Measurements from ENCODE around the gene SLC23A2. TPM values are rescaled to one million over a fixed set of nuclear protein-coding genes. Genes with fewer than 3 reads are reported as not detected.
"Not testable (repeated sequence)": the region's sequence is repeated elsewhere in the genome, so short reads cannot be mapped to it uniquely, and the experiment has no call there.

SLC23A2 gene
- 8.1 TPM for polyA plus RNA-seq (2013, experiment 1 of 2; ENCODE audit: insufficient read length)
- polyA plus RNA-seq (2013, experiment 2 of 2; ENCODE audit: insufficient read length) = 8.5 TPM

GRCh38 chr20:5001174-5002076 is at the start of gene SLC23A2:
Gene SLC23A2 (minus strand): TSS chr20:5001510. CDS start chr20:4932562, 68,948 bp downstream.
- DNase-seq = peak; percentile 40

- no peak for DNase-seq
Observed at GRCh38 chr20:5046656-5047339, 45.5 kb upstream of the SLC23A2 start.

DNA sequence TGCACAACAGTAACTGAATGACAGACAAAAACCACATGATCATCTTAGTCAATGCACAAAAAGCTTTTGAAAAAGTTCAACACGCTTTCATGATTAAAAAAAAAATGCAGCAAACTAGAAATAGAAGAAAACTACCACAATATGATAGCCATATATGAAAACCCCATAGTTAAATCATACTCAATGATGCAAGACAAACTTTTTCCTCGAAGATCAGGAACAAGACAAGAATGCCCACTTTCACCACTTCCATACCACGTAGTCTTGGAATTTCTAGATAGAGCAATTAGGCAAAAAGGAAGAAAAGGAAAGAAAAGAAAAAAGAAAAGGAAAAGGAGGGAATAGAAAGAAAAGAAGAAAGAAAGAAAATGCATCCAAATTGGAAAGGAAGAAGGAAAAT is 44.6 kb upstream of the SLC23A2 start:
- DNase-seq = no peak

- no peak for DNase-seq
Observed at GRCh38 chr20:5044075-5044620, 42.8 kb upstream of the SLC23A2 start.

DNA sequence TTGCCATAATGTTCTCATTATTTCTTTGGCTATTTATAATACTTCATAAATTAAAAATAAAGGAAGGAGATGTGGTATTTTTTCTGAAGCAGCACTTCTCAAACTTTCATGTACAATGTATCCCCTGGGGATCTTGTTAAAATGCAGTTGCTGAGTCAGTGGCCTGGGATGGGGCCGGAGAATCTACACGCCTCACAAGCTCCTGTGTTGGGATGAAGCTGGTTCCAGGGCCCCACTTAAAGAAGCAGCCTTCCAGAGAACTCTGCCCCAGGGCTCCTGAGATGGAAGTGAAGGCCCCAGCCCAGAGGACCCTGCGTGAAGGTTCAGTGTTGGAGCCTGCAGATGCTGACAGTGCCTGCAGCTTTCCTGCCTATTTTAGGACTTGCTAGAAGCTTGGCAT is 40.1 kb upstream of the SLC23A2 start:
- DNase-seq = peak; percentile 84

DNA sequence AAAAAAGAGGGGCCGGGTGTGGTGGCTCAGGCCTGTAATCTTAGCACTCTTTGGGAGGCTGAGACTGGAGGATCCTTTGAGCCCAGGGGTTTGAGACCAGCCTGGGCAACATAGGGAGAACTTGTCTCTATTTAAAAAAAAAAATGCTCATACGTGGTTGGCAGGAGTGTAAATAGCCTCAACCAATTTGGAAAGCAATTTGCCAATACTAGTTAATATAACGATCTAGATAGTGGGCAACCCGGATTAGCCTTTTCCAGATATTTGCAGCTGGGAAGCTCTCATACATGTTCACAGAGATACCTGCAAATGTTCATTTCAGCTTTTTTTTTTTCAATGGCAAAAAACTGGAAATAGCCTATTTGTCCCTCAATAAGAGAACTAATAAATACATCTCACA is 39.0 kb upstream of the SLC23A2 start:
- no peak for DNase-seq

DNA sequence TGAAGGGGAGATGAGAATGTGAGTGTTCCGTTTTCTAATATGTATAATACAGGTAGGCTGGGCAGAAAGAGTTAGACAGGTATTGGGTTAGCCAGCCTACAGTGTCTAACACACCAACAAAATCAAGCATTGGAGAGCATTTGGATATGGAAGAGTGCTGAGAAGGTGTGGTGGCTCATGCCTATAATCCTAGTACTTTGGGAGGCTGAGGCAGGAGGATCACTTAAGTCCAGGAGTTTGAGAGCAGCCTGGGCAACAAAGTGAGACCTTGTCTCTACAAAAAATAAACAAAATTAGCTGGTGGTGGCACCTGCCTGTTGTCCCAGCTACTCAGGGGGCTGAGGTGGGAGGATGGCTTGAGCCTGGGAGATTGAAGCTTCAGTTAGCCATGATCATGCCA is 38.6 kb upstream of the SLC23A2 start:
- DNase-seq = no peak

- no peak for DNase-seq
Observed at GRCh38 chr20:5039255-5039657, 37.9 kb upstream of the SLC23A2 start.

DNA sequence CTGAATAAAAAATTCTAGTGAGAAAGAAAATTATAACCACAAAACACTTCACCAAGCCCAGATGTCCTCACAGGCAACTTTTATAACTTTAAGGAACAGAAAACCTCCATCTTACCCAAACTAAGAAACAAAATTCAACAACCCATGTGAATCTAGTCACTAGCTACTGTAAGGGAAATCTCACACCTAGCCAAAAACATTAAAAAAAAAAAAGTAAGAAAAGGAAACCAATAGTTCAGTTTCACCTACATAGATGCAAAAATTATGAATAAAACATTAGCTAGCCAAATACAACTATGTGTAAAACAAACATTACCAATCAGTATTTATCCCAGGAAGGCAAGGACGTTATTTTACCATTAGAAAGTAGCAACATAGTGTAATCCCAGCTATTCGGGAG is 35.5 kb upstream of the SLC23A2 start:
- no peak for DNase-seq

- not testable (repeated sequence) for DNase-seq
Observed at GRCh38 chr20:5035518-5035917, 34.2 kb upstream of the SLC23A2 start.

- peak; percentile 35 for DNase-seq
Observed at GRCh38 chr20:5033566-5033965, 32.3 kb upstream of the SLC23A2 start.

DNA sequence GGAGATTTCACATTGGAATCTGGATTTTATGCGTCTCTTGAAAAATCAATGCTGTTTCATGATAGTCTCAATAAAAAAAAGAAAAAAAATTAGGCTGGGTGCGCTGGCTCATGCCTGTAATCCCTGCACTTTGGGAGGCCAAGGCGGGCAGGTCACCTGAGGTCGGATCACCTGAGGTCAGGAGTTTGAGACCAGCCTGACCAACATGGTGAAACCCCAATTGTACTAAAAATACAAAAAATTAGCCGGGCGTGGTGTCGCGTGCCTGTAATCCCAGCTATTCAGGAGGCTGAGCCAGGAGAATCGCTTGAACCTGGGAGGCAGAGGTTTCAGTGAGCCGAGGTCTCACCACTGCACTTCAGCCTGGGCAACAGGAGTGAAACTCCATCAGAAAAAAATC is 30.4 kb upstream of the SLC23A2 start:
- DNase-seq = not testable (repeated sequence)

GRCh38 chr20:5031206-5031557 is 29.9 kb upstream of the SLC23A2 start:
- no peak for DNase-seq

DNA sequence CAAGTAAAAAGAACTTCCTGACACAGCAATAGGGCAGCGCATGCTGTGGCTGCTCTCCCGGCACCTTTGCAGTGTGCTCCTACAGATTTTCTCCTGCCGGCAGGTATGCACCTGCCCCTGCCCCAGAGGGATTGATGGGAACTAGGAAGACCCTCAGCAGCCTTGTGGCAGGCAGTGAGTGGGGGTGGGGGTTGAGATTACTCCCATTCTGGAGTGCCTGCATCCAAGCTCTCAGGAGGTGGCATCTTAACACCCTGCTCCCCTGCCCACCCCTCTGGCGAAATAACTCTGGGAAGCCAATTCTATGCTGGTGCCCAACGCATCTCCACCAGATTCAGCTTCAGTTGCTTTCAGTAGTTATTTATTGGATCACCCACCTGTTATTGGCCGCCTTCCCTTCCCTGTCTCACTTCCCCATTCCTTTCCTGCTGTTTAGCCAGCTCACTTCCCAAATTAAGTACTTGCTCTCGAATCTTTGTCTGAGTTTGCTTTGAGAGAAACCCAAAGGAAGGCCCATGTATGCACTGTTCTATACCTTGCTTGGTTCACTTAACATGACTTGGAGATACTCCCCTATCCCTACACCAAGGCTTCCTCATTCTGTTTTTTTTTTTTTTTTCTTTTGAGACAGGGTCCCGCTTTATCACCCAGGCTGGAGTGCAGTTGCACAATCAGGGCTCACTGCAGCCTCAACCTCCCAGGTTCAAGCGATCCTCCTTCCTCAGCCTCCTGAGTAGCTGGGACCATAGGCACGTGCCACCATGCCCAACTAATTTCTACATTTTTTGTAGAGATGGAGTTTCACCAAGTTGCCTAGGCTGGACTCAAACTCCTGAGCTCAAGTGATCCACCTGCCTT is 29.3 kb upstream of the SLC23A2 start:
- no peak for DNase-seq

DNA sequence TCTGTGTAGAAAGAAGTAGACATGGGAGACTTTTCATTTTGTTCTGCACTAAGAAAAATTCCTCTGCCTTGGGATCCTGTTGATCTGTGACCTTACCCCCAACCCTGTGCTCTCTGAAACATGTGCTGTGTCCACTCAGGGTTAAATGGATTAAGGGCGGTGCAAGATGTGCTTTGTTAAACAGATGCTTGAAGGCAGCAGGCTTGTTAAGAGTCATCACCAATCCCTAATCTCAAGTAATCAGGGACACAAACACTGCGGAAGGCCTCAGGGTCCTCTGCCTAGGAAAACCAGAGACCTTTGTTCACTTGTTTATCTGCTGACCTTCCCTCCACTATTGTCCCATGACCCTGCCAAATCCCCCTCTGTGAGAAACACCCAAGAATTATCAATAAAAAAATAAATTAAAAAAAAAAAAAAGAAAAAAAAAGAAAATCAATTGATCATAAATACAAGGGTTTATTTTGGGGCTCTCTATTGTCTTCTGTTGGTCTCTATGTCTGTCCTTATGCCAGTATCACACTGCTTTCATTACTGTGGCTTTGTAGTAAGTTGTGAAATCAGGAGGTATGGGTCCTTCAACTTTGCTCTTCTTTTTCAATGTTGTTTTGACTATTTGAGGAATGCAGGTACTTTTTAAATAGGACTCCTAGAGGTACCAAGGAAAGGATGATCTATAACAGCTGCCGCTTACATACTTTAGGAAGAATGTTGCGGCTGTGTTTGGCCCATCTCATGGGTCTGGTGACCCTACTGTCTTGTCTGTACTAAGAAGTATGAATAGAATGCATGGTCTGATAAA is 27.1 kb upstream of the SLC23A2 start:
- DNase-seq = peak; percentile 48

- no peak for DNase-seq
Observed at GRCh38 chr20:5024982-5025381, 23.7 kb upstream of the SLC23A2 start.

DNA sequence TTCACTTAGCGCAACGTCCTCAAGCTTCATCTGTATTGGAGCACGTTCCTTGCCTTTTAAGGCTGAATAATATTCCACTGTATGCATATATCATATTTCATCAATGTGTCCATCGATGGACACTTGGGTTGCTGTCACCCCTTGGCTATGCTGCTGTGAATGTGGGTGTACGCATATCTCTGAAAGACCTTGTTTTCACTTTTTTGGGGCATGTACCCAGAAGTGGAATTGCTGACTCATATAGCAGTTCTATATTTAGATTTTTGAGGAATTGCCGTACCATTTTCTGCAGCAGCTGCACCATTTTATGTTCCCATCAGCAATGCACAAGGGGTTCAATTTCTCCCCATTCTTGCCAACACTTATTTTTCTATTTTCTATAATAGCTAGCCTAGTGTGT is 22.8 kb upstream of the SLC23A2 start:
- DNase-seq = peak; percentile 32

DNA sequence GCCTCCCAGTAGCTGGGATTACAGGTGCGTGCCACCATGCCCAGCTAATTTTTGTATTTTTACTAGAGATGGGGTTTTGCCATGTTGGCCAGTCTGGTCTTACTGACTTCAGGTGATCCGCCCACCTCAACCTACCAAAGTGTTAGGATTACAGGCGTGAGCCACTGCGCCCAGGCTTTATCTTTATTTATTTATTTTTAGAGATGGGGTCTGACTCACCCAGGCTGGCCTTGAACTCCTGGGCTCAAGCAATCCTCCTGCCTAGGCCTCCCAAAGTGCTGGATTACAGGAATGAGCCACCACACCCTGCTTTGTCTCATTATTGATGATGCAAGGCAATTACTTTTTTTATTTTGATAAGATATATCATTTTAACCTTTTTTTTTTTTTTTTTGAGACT is 21.9 kb upstream of the SLC23A2 start:
- not testable (repeated sequence) for DNase-seq

DNA sequence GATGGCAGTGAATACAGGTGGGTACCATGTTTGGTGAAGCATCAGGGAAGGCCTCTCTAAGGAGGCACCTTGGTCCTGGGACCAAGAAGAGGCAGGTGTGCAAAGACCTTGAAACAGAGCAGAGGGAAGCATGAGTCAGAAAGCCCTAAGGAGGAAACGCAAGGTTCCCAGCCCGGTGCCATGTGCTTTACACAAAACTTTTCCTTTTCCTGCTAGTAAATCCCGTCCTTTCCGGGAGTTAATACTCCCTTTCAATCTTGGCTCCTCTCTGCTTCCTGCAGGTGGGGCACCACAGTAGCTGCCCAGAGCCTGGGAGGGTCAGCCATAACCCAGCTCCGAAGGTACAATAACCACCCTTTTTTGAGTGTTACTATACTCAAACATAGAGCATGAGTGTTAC is 19.4 kb upstream of the SLC23A2 start:
- no peak for DNase-seq

DNA sequence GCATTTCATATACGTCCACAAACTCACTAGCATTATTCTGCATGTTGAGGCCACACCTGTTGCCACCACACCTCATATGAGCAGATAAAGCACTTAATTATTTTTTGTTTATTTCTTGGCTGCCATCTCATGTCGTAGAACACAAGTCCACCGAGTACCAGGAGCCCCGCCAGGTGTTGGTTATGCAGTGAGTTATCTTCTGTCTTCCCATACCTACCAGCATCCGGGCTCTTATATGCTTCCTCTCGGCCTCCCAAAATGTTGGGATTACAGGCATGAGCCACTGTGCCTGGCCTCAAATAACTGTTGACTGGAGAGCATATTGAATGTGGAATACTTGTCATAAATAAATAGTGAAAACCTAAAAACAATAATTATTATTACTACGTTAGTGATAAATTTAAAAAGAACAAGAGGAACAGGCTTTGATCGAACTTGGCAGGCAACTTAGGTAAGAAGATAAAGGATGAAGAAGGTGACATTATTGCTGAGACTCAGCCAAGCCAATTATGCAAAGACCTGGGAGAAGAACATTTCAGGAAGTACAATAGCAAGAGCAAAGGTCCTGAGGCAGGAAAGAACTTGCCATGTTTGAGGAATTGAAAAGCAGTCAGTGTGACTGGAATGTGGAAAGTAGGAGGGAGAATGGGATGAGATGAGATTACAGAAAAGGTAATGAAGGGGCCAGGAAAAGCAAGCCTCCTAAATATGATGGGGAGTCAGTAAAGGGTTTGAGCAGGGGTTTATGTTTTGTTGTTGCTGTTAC is 12.6 kb upstream of the SLC23A2 start:
- DNase-seq = no peak

- no peak for DNase-seq
Observed at GRCh38 chr20:5008759-5009158, 7.4 kb upstream of the SLC23A2 start.
